HepG2 (cell line): ENCODE data around the gene MYO1C. TPM values are rescaled to one million over a fixed set of nuclear protein-coding genes. Genes with fewer than 3 reads are reported as not detected.

Source experiments
- ATF4 ChIP-seq, 2 experiments: fragments of 450-650 bp in 1 of 2; sonication (generic) in 1 of 2; formaldehyde crosslinking; IDR thresholded peaks; 2 replicates each; pipeline versions ENCODE4 v1.5.0 to v1.8.0; 2020 to 2022; ENCODE audit warnings: mild to moderate bottlenecking in 1 of 2, missing genetic modification reagents in 1 of 2
- LCORL ChIP-seq, 2 experiments: fragments of 450-650 bp in 1 of 2; sonication (generic) in 1 of 2; formaldehyde crosslinking in 1 of 2; IDR thresholded peaks; 2 replicates each; pipeline versions ENCODE4 v1.5.0 to v1.6.1; 2017 to 2020; ENCODE audit warnings: antibody characterized with exemption in 1 of 2, missing genetic modification reagents in 1 of 2
- MIXL1 ChIP-seq: IDR thresholded peaks from 2 replicates; pipeline ENCODE4 v1.6.1; 2016
- MTA1 ChIP-seq: sonication (generic); formaldehyde crosslinking; IDR thresholded peaks from 2 replicates; pipeline ENCODE4 v1.4.0; 2020; ENCODE audit warnings: missing genetic modification reagents, mild to moderate bottlenecking, borderline replicate concordance
- SMARCE1 ChIP-seq: fragments of 450-650 bp; IDR thresholded peaks from 2 replicates; pipeline ENCODE4 v1.6.1; 2017; ENCODE audit warnings: borderline replicate concordance
- SRY ChIP-seq: sonication (generic); formaldehyde crosslinking; IDR thresholded peaks from 2 replicates; pipeline ENCODE4 v1.8.0; 2022; ENCODE audit warnings: mild to moderate bottlenecking, missing genetic modification reagents
- WIZ ChIP-seq: sonication (generic); formaldehyde crosslinking; IDR thresholded peaks from 2 replicates; pipeline ENCODE4 v1.5.1; 2020; ENCODE audit warnings: mild to moderate bottlenecking, missing genetic modification reagents
- YY1 ChIP-seq: IDR thresholded peaks from 2 replicates; pipeline ENCODE4 v1.6.1; 2011; ENCODE audit warnings: low read length, low read depth, moderate library complexity, mild to moderate bottlenecking; ENCODE audit not compliant: insufficient read depth, insufficient replicate concordance
- ZBTB43 ChIP-seq: sonication (generic); formaldehyde crosslinking; conservative IDR thresholded peaks from 2 replicates; pipeline ENCODE4 v1.4.0; 2020; ENCODE audit warnings: missing genetic modification reagents
- ZNF407 ChIP-seq: sonication (generic); formaldehyde crosslinking; IDR thresholded peaks from one replicate; pipeline ENCODE4 v1.5.1; 2020; ENCODE audit warnings: mild to moderate bottlenecking, missing genetic modification reagents; ENCODE audit errors: not compliant biosample characterization
- polyA plus RNA-seq, 8 experiments: library from polyadenylated mRNA; depleted of rRNA in 3 of 8; stranded (reverse) in 7 of 8; unstranded in 1 of 8; fragments of >200 nt; fragmentation: Illumina TruSeq in 4 of 8; extraction: Trizol in 4 of 8; gene quantifications; 2 replicates each; pipeline versions ENCODE4 v1.2.1 to v1.2.3, GENCODE V29; 2011 to 2016; ENCODE audit warnings: low read depth in 4 of 8, missing spikeins in 1 of 8, mixed read lengths in 1 of 8; ENCODE audit not compliant: insufficient read depth in 1 of 8
- total RNA-seq, 5 experiments: library from RNA; depleted of rRNA; stranded (reverse); fragments of >200 nt; fragmentation: Illumina TruSeq; extraction: Trizol; gene quantifications; 2 replicates each; pipeline ENCODE4 v1.2.3, GENCODE V29; 2016; ENCODE audit warnings: low read depth in 1 of 5
- TF ChIP-seq, protein P1 (sequence below): sonication (generic); formaldehyde crosslinking; IDR thresholded peaks from 2 replicates; pipeline ENCODE4 v1.4.0; 2020; ENCODE audit warnings: mild to moderate bottlenecking, missing genetic modification reagents
- TF ChIP-seq, protein P2 (sequence below): sonication (generic); formaldehyde crosslinking; IDR thresholded peaks from 2 replicates; pipeline ENCODE4 v1.4.0; 2020; ENCODE audit warnings: missing genetic modification reagents, borderline replicate concordance

The MYO1C gene
- total and polyA plus RNA-seq, 2 of the 13 experiments (the other 11 are each of a cell fraction or from before 2014, with no cell fraction given): 22.7 to 40.8 TPM

DNA sequence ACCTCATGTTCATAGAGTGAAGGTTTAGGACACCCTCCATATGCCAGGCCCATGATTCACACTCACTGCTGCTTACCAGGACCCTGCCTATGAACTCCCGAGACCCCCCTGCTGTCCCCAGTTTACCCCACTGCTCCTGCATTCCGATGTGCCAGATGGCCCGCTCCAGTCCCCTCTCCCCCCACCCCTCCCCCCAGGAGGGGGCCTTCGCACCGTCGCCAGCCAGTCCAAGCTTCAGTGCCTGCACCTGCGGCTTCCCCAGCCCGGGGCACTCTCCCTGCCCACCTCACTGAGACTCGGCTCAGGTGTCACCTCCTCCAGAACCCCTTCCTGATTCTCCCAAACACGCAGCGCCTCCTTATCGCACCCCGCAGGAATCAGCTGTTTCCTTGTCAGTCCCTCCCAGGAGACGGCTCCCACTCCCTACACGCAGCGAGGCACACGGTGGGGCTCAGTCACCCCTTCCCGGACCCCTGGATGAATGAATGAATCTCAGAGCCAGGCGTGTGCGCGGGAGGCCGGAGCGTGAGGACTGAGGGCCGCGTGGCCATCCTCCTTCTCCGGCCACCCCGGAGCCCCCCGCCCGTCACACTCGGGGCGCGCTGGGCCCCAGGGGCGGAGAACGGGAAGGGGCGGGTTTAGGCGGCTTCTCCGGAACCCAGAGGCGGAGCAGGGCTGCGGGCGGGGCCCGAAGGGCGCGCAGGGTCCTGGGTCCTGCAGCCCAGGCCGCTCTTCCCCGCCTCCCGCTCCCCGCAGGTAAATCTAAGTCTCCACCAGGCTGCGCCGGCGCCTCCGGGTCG is 1.6 kb downstream of the MYO1C start (continued):
- TF ChIP-seq, protein P1, sequence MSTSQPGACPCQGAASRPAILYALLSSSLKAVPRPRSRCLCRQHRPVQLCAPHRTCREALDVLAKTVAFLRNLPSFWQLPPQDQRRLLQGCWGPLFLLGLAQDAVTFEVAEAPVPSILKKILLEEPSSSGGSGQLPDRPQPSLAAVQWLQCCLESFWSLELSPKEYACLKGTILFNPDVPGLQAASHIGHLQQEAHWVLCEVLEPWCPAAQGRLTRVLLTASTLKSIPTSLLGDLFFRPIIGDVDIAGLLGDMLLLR (CRISPR knock-in tag): peak; percentile 74; the same call in 1 of the 2 replicates
- TF ChIP-seq LCORL (IDR thresholded peaks at IDR 0.05): no peak
- peak; percentile 81 for TF ChIP-seq LCORL (CRISPR knock-in tag; IDR thresholded peaks at IDR 0.05)
- peak; percentile 63 for TF ChIP-seq ZNF407 (CRISPR knock-in tag)
- no peak for TF ChIP-seq SMARCE1
- TF ChIP-seq MTA1: peak; percentile 41; the same call in 1 of the 2 replicates
- TF ChIP-seq YY1: no peak
- TF ChIP-seq, protein P2, sequence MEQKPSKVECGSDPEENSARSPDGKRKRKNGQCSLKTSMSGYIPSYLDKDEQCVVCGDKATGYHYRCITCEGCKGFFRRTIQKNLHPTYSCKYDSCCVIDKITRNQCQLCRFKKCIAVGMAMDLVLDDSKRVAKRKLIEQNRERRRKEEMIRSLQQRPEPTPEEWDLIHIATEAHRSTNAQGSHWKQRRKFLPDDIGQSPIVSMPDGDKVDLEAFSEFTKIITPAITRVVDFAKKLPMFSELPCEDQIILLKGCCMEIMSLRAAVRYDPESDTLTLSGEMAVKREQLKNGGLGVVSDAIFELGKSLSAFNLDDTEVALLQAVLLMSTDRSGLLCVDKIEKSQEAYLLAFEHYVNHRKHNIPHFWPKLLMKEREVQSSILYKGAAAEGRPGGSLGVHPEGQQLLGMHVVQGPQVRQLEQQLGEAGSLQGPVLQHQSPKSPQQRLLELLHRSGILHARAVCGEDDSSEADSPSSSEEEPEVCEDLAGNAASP (CRISPR knock-in tag): no peak
- no peak for TF ChIP-seq MIXL1 (CRISPR knock-in tag)
- no peak for TF ChIP-seq ATF4 (CRISPR knock-in tag; IDR thresholded peaks at IDR 0.05)
- no peak for TF ChIP-seq WIZ (CRISPR knock-in tag)
- TF ChIP-seq ZBTB43 (CRISPR knock-in tag): no peak
- peak; percentile 51; the same call in 1 of the 2 replicates for TF ChIP-seq SRY (CRISPR knock-in tag)
